CMK (cell line): ENCODE measurements around the gene LRIG1.

Experiments
- DNase-seq: peaks from one replicate; pipeline ENCODE4 v3.0.0-alpha.2; 2010; ENCODE audit warnings: low read depth

Gene LRIG1

DNA sequence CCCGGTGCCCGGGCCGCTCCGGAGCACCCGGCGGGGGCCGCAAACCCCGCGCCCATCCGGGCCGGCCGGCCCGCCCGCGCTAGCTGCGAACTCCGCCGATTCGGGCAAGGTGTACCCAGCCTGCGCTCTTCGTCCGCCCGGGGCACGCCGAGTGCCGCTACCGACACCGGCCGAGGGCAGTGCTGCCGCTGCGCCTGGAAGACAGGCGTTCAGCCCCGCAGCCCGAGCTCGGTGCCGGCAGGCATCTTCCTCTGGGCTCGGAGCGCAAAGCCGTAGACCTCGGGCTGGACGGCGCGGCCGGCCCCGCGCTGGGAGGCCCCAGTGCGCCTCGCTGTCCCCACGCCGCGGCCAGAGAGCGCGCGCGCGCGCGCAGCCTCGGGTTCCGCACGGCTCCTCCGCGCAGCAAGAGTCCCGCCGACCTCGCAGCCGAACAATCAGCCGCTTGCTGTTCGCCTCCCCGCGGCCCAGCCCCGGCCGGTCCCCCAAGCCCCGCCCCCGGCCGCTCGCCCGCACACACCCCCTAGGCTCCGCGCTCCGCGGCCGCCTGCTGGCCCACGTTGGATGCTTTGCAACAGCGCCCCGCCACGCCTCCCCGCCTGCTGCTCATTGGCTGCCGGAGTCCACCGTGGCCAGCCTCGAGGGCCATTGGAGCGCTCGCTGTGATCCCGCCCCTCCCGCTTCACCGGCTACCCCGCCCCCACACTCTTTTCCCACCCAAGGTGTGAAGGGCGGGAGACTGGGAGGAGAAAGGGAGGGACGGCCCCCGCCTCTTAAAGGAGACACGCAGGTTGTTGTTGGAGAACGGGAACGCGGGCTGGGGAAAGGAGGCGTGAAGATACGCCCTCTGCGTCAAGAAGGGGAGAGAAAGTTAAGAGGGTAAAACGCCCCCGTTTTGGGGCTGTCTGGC lies at the start of gene LRIG1:
LRIG1 (minus strand) TSS at position 447 of the 907 bp plus-strand sequence. CDS start 615 bp downstream, outside the sequence.
- peak; percentile 36 for DNase-seq

GRCh38 chr3:66544619-66545429 lies 44.0 kb upstream of the LRIG1 start:
- DNase-seq, result no peak

DNA sequence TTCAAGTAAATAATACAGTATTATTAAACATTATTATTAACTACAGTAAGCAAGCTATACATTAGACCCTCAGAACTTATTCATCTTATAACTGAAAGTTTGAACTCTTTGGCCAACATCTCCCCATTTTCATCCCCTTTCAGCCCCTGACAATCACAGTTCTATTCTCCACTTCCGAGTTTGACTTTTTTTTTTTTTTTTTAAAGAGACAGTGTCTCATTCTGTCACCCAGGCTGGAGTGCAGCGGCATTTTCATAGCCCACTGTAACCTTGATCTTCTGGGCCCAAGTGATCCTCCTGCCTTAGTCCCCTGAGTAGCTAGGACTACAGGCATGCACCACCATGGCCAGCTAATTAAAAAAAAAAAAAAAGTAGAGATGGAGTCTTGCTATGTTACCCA lies 41.3 kb upstream of the LRIG1 start:
- no peak for DNase-seq

DNA sequence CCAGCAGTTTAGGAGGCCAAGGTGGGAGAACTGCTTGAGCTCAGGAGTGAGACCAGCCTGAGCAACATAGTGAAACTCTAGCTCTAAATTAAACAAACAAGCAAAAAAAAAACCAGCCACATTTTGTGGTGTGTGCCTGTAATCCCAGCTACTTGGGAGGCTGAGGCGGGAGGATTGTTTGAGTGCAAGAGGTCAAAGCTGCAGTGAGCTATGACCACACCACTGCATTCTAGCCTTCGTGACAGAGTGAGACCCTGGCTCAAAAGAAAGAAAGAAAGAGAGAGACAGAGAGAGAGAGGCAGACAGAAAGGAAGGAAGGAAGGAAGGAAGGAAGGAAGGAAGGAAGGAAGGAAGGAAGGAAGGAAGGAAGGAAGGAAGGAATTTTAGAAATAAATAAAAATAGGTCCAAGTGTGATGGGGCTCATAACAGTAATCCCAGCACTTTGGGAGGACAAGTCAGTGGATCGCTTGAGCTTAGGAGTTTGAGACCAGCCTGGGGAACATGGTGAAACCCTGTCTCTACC lies 38.7 kb upstream of the LRIG1 start:
- no peak for DNase-seq

GRCh38 chr3:66538390-66538789 lies 37.6 kb upstream of the LRIG1 start:
- DNase-seq, result no peak

GRCh38 chr3:66537735-66538134 lies 36.9 kb upstream of the LRIG1 start:
- no peak for DNase-seq

DNA sequence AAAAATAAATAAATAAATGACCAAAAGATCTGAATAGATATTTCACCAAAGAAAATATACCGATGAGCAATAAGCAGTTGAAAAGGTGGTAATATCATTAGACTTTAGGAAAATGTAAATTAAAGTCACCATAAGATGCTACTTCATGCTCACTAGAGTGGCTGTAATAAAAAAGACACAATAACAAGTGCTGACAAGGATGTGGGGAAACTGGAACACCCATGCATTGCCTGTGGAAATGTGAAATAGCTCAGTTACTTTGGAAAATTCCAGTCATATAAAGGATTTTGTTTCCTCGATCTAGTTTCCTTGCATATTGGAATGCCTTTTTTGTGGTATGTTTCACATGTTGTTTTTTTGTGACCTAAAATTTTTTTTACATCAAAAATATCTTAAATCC lies 36.0 kb upstream of the LRIG1 start:
- DNase-seq, result no peak

DNA sequence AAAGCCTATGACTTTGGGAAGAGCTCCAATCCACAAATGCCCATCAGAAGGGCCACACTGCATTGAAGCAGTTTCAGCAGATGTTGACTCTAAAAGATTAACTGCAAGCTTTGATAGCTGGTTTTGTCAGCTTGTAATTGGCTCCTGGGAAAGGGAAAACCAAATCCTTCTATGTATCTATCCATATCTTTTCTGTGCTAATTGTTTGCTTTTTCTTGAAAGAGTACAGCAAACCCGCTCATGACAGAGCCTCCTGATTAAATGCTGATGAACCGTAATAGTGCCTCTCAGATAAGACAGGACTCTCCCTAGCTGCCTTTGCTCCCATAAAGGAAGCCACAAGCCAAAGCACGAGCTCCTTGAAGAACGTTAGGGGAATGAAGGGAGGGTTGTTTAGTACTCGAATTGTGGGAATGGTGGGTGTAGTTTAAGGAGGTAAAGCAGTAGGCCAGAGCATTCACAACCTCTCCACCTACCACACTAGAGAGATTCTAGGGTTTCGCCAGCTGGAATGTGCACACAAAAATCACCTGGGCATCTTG lies 33.6 kb upstream of the LRIG1 start:
- DNase-seq, result no peak

GRCh38 chr3:66532613-66533012 lies 31.8 kb upstream of the LRIG1 start:
- DNase-seq, result no peak

DNA sequence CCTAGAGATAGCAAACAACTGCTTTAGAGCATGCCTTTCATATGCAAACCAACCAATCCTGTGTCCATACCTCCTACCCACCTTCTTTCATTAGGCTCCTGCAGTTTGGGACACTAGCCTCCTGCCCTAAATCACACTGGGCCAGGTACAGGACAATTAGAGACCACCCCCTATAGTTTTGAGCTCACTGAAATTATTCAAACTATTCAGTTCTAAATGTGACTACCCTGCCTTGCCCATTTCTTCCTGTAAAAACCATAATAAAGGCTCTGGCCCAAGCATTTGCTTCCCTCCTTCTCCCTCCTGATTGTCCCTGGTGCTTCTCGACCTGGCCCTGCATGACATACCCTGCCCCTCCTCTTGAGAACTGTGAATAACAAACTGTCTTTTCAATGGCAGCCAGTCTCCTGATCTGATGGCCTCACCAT lies 31.4 kb upstream of the LRIG1 start:
- DNase-seq, result no peak

DNA sequence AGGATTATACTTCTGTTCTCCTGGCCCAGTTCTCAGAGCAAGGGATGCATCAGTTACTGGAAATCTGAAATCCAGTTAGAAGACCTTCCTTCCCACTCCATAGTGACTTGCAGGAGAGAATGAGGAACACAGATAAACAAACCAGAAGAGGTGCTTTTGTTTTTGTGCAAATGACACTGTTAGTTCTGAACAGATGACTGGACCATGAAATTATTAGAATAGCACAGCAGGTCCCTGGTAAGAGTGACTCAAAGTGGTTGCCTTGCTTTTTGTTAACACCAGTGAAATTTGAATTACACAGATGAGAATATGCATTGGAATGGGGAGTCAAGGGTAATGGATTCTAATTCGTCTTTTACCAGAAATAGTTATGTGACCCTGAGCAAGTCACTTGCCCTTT lies 30.4 kb upstream of the LRIG1 start:
- no peak for DNase-seq

- DNase-seq, result no peak
Observed at GRCh38 chr3:66527246-66527645, 26.4 kb upstream of the LRIG1 start.

DNA sequence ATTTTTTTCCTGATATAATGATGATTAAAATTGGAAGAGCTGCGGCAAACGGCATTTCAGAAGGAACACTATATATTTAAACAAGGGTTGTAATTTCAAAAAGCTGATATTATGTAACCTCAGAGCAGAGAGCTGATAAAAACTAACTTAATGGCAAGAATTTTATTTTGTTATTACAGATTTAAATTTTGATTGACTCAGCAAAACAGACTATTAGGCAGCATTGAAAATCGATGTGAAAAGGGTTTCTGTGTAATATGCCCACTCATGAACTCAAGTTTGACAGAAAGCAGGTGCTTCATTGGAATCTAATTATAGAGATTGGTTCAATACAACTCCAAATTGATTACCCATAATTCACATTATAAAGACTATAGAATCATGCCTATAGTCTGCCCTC lies 24.9 kb upstream of the LRIG1 start:
- no peak for DNase-seq

DNA sequence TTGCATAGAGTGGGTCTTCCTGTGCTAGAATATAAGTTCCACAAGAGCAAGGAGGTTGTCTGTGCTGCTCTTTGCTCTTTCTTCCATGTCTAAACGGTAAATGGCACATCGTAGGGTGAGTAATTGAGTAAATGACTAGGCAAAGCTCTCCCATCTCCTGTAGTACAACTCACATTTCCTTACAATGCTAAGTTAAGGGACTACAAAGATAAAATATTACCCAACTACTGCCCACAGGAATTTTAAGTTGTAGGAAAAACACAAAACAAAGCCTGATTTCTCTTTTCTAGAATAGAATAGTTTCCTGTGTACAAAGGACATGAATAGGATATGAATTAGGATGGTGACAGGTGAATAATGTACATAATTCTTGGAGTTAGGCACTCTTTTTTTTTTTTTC lies 19.9 kb upstream of the LRIG1 start:
- DNase-seq, result no peak

- DNase-seq, result no peak
Observed at GRCh38 chr3:66518644-66519043, 17.8 kb upstream of the LRIG1 start.

- DNase-seq, result no peak
Observed at GRCh38 chr3:66518126-66518525, 17.3 kb upstream of the LRIG1 start.

DNA sequence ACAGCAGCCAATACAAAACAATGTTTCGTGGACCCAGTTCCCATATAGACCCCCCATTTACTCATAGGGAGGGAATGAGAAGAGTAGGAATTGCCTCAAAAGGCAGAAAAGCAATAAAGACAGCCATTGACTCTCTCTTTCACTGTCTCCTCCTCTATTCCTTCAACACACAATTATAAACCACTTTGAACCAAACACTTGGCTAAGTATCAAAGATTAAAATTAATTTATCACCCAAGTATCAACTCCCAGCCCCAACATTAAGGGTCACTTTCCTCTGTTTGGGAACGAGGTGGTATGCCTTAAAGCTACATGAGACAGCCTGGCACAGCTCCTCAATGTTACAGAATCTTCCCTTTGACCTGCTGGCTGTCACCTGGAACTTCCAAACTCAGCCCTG lies 16.4 kb upstream of the LRIG1 start:
- no peak for DNase-seq

GRCh38 chr3:66508461-66508860 lies 7.6 kb upstream of the LRIG1 start:
- no peak for DNase-seq

GRCh38 chr3:66507423-66508260 lies 6.8 kb upstream of the LRIG1 start:
- no peak for DNase-seq

GRCh38 chr3:66506154-66506553 lies 5.3 kb upstream of the LRIG1 start:
- DNase-seq, result no peak

GRCh38 chr3:66504850-66505641 lies 4.2 kb upstream of the LRIG1 start:
- DNase-seq, result no peak
